Muscle of leg (tissue), 16 donors: Measurements from ENCODE around the gene SSX2. TPM values are rescaled to one million over a fixed set of nuclear protein-coding genes. Genes with fewer than 3 reads are reported as not detected.
"Not testable (repeated sequence)": the region's sequence is repeated elsewhere in the genome, so short reads cannot be mapped to it uniquely, and the experiment has no call there.

Source experiments
- DNase-seq: peaks from one replicate; pipeline ENCODE4 v3.0.0; 2013
- H3K27ac ChIP-seq: one replicate; pipeline ENCODE4 v1.5.1; 2013; ENCODE audit warnings: mild to moderate bottlenecking, low read length, control low read depth
- H3K27me3 ChIP-seq: one replicate; pipeline ENCODE4 v1.6.1; 2013; ENCODE audit warnings: low read length; ENCODE audit not compliant: control insufficient read depth, insufficient read depth
- H3K36me3 ChIP-seq: one replicate; pipeline ENCODE4 v1.6.1; 2013; ENCODE audit warnings: low read length; ENCODE audit not compliant: control insufficient read depth, insufficient read depth
- H3K4me1 ChIP-seq: one replicate; pipeline ENCODE4 v1.6.1; 2013; ENCODE audit warnings: low read length; ENCODE audit not compliant: control insufficient read depth, insufficient read depth
- H3K4me3 ChIP-seq: one replicate; pipeline ENCODE4 v1.5.1; 2013; ENCODE audit warnings: low read length, control low read depth
- H3K9me3 ChIP-seq: replicated peaks from 2 replicates; pipeline ENCODE4 v1.6.1; 2013; ENCODE audit warnings: low read depth, low read length; ENCODE audit not compliant: control insufficient read depth
- WGBS: methylation state at CpG from one replicate; pipeline ENCODE4 v1.1.5; 2013; ENCODE audit warnings: missing lambda C conversion rate; ENCODE audit not compliant: insufficient coverage; 5-methylcytosine and 5-hydroxymethylcytosine counted together
- long read RNA-seq, 11 donors: transcript quantifications; one replicate each; lab custom pipeline, GENCODE V29; 2026
- polyA plus RNA-seq, 8 donors: library from polyadenylated mRNA; unstranded; fragments of 120-200 nt; gene quantifications; one replicate each; pipeline versions ENCODE4 v1.2.1 to v1.2.3, GENCODE V29; 2013; ENCODE audit warnings: inconsistent platforms in 1 of 8, low replicate concordance in 1 of 8; ENCODE audit not compliant: insufficient read length in 8 of 8, insufficient read depth in 1 of 8
- total RNA-seq: library from RNA; stranded (reverse); fragments of 120-200 nt; gene quantifications from one replicate; pipeline ENCODE4 v1.2.4, GENCODE V29; 2013

The SSX2 gene
- not detected for total RNA-seq
- polyA plus RNA-seq, result not detected
- long read RNA-seq, donor 1, result 0 reads
- long read RNA-seq, donor 2, result 0 reads
- long read RNA-seq, donor 3, result 0 reads
- long read RNA-seq, donor 4, result 0 reads
- long read RNA-seq, donor 5, result 0 reads
- long read RNA-seq, donor 6, result 0 reads
- long read RNA-seq, donor 7, result 0 reads
- long read RNA-seq, donor 8, result 0 reads
- long read RNA-seq, donor 9, result 0 reads
- long read RNA-seq, donor 10, result 0 reads
- long read RNA-seq, donor 11, result 0 reads

- not testable (repeated sequence) for H3K4me1 ChIP-seq, H3K27ac ChIP-seq, H3K36me3 ChIP-seq, H3K4me3 ChIP-seq, DNase-seq, H3K9me3 ChIP-seq, H3K27me3 ChIP-seq
- WGBS, result no CpG with 5 or more reads among the region's 13 CpGs
These were observed at the start of gene SSX2 for GRCh38 chrX:52707078-52707477. SSX2 (minus strand) TSS chrX:52707178; CDS start chrX:52705749, 1,429 bp downstream.

GRCh38 chrX:52750952-52751351, 44.0 kb upstream of the SSX2 start, which contains the start of gene SSX2B:
SSX2B (plus strand) TSS chrX:52751252; CDS start chrX:52752681, 1,429 bp downstream.
- H3K4me1 ChIP-seq, H3K27me3 ChIP-seq, H3K4me3 ChIP-seq, DNase-seq, H3K9me3 ChIP-seq, H3K36me3 ChIP-seq, H3K27ac ChIP-seq: not testable (repeated sequence)
- WGBS, result no CpG with 5 or more reads among the region's 13 CpGs

DNA sequence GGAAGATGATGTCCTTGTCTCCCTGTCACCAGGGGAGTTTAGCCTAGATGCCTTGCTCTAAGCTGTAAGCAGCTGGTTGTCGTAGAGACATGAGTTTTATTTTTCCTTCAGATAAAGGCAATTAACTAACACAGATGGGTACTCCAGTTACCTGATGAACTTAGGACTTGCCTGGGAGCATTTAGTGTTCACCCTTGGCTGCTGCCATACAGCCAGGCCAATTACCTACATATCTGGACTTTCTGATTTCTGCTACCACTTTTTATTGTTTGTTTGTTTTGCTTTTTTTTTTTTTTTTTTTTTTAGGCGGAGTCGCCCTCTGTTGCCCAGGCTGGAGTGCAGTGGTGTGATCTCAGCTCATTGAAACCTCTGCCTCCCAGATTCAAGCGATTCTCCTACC, 14.9 kb downstream of the SSX2 start:
- not testable (repeated sequence) for H3K9me3 ChIP-seq, H3K27ac ChIP-seq, H3K4me1 ChIP-seq, H3K36me3 ChIP-seq, H3K4me3 ChIP-seq, DNase-seq, H3K27me3 ChIP-seq
- WGBS, result no CpG with 5 or more reads among the region's 4 CpGs

DNA sequence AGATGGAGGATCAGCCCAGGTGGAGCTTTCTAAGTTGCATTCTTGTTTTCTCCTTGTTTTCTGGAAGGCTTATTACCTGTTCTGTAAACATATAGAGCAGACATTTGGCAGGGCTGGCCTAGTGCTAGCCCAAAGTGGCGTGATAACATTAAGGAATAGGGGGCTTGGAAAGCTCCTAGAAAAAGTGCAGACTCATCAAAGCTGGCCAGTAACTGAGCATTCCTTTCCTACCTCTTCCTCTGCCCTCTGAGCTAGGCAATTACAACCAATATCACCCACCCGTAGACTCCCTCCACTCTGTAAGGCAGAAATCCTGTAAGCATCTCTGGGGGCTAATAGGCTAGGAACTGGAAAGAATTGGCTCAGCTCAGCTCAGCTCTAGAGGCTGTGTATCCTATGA, 44.8 kb downstream of the SSX2 start:
- not testable (repeated sequence) for H3K4me1 ChIP-seq, H3K36me3 ChIP-seq, H3K4me3 ChIP-seq, H3K27ac ChIP-seq, H3K9me3 ChIP-seq, DNase-seq
- H3K27me3 ChIP-seq, result peaks cover 28% of the 10 kb centered on the region
- WGBS, result no CpG with 5 or more reads among the region's 2 CpGs

DNA sequence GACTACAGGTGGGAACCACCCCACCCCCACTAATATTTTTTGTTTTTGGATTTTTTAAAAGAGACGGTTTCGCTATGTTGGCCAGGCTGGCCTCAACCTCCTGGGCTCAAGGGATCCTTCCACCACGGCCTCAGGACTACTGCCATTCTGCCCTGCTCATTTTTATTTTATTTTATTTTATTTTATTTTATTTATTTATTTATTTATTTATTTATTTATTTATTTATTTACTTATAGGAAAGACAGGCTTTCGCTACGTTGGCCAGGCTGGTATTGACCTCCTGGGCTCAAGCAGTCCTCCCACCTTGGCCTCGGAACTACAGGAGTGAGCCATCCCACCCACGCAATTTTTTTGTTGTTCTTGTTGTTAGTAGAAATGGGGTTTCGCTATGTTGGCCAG, 51.5 kb downstream of the SSX2 start:
- not testable (repeated sequence) for DNase-seq, H3K4me1 ChIP-seq, H3K9me3 ChIP-seq, H3K36me3 ChIP-seq, H3K27ac ChIP-seq, H3K4me3 ChIP-seq
- H3K27me3 ChIP-seq, result peaks cover 23% of the 10 kb centered on the region
- no CpG with 5 or more reads among the region's 8 CpGs for WGBS

DNA sequence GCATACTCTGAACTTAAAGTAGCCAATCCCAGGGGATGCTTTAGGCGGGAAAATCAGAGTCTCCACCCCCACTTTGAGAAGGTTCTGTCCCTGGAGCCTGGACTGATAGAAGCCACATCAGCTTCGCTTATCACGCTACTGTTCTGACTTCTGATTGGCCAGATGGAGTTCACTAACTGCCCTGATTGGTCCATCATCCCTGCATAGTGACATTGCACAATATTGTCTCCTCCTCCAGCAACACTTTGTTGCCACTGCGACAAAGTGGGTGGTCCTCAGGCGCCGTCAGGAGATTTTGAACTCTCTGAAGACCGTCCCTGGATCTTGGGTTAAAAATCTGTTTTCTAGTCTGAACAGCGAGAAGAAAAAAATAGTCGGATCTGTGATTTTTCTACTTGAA, 52.2 kb downstream of the SSX2 start, which contains the start of gene SSX7:
TSS of gene SSX7 (minus strand) at position 101 of the 400 bp plus-strand sequence. CDS start 1,428 bp downstream, outside the sequence.
- 69% methylated on average over 5 of the region's 9 CpGs for WGBS
- DNase-seq, H3K27ac ChIP-seq, H3K4me3 ChIP-seq, H3K9me3 ChIP-seq, H3K4me1 ChIP-seq, H3K36me3 ChIP-seq: not testable (repeated sequence)
- H3K27me3 ChIP-seq, result peaks cover 21% of the 10 kb centered on the region

DNA sequence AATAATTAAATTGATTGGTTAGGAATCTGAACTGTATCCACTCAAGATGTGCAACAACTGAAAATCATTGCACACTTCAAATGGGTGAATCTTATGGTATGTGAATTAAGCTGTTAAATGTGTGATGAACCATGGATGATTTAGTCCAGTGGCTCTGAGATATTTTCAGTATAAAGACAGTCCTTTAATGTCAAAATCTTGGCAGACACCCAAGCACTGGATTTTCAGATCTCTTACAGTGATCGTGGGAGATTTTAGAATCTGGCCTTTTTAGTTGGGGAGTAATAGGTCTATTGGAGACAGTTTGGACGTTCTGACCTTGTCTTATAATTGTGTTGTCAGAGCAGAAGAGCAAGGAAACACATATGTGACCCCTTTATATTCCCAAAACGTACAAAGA, 56.3 kb downstream of the SSX2 start:
- no CpG with 5 or more reads among the region's 3 CpGs for WGBS
- not testable (repeated sequence) for H3K9me3 ChIP-seq, H3K27ac ChIP-seq, H3K4me3 ChIP-seq, H3K4me1 ChIP-seq, DNase-seq, H3K36me3 ChIP-seq
- peaks cover 18% of the 10 kb centered on the region for H3K27me3 ChIP-seq

DNA sequence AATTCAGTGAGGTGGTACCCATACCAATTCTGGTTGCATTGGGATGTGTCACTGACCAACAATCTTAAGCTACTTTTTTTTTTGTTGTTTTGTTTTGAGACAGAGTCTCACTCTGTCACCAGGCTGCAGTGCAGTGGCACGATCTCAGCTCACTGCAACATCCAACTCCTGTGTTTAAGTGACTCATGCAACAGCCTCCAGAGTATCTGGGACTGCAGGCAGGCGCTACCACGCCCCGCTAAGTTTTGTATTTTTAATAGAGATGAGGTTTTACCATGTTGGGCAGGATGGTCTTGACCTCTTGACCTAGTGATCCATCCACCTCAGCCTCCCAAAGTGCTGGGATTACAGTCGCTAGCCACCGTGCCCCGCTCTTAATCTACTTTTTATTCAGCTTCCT, 58.0 kb downstream of the SSX2 start:
- H3K9me3 ChIP-seq, H3K4me1 ChIP-seq, H3K27ac ChIP-seq, DNase-seq, H3K36me3 ChIP-seq, H3K4me3 ChIP-seq: not testable (repeated sequence)
- 70% methylated on average over 2 of the region's 7 CpGs for whole genome bisulfite sequencing
- H3K27me3 ChIP-seq, result peaks cover 14% of the 10 kb centered on the region

Other genes with a start within 250 kb of the SSX2 start
- not detected for gene XAGE1A, start 211.4 kb downstream of the SSX2 start, total RNA-seq
- gene XAGE1A, start 211.4 kb downstream of the SSX2 start, polyA plus RNA-seq, result under 1 TPM in 1 of 8 donors, not detected in 7; 0.81 TPM
- 0.44 TPM for gene XAGE1B, start 190.1 kb downstream of the SSX2 start, total RNA-seq
- gene XAGE1B, start 190.1 kb downstream of the SSX2 start, polyA plus RNA-seq, result 1 to 10 TPM in 1 of 8 donors, under 1 TPM in 1, not detected in 6; 0.61 to 1.1 TPM
- not detected for gene SSX7, start 52.3 kb downstream of the SSX2 start, total RNA-seq
- gene SSX7, start 52.3 kb downstream of the SSX2 start, polyA plus RNA-seq, result under 1 TPM in 1 of 8 donors, not detected in 7; 0.13 TPM
- gene SSX2B, start 44.1 kb upstream of the SSX2 start, total RNA-seq, result not detected
- gene SSX2B, start 44.1 kb upstream of the SSX2 start, polyA plus RNA-seq, result not detected
- gene SPANXN5, start 90.2 kb upstream of the SSX2 start, total RNA-seq, result not detected
- gene SPANXN5, start 90.2 kb upstream of the SSX2 start, polyA plus RNA-seq, result not detected
- gene XAGE5, start 104.1 kb upstream of the SSX2 start, total RNA-seq, result not detected
- not detected for gene XAGE5, start 104.1 kb upstream of the SSX2 start, polyA plus RNA-seq
- gene XAGE3, start 160.9 kb upstream of the SSX2 start, total RNA-seq, result 0.18 TPM
- under 1 TPM in 1 of 8 donors, not detected in 7; 0.56 TPM for gene XAGE3, start 160.9 kb upstream of the SSX2 start, polyA plus RNA-seq
- 20.8 TPM for gene FAM156B, start 190.2 kb upstream of the SSX2 start, total RNA-seq
- 10 to 100 TPM; 15.0 to 25.9 (median 21.1) TPM for gene FAM156B, start 190.2 kb upstream of the SSX2 start, polyA plus RNA-seq